MM.1S (cell line): Measurements from ENCODE around the gene RNFT2.

Experiments used
- DNase-seq: peaks from one replicate; pipeline ENCODE4 v3.0.0-alpha.2; 2015
- H2AFZ ChIP-seq: fragments of 300-600 bp; sonication (generic); 2 replicates; pipeline ENCODE4 v1.6.0; 2016; ENCODE audit warnings: antibody characterized with exemption, low read length
- H3F3A ChIP-seq: fragments of 300-600 bp; sonication (generic); 2 replicates; pipeline ENCODE4 v1.6.1; 2016; ENCODE audit warnings: mild to moderate bottlenecking, antibody characterized with exemption, low read length, moderate library complexity, mixed read lengths; ENCODE audit not compliant: insufficient read depth
- H3K27ac ChIP-seq: fragments of 300-600 bp; sonication (generic); 2 replicates; pipeline ENCODE4 v1.5.1; 2016; ENCODE audit warnings: mild to moderate bottlenecking, low read length
- H3K27me3 ChIP-seq: fragments of 300-600 bp; sonication (generic); replicated peaks from 2 replicates; pipeline ENCODE4 v1.6.0; 2016; ENCODE audit warnings: low read length; ENCODE audit not compliant: insufficient read depth
- H3K36me3 ChIP-seq: fragments of 300-600 bp; sonication (generic); replicated peaks from 2 replicates; pipeline ENCODE4 v1.6.1; 2016; ENCODE audit warnings: mild to moderate bottlenecking, low read length, mixed read lengths; ENCODE audit not compliant: insufficient read depth
- H3K4me1 ChIP-seq: fragments of 300-600 bp; sonication (generic); 2 replicates; pipeline ENCODE4 v1.6.1; 2016; ENCODE audit warnings: low read length, mixed read lengths
- H3K4me2 ChIP-seq: fragments of 300-600 bp; sonication (generic); 2 replicates; pipeline ENCODE4 v1.6.0; 2016; ENCODE audit warnings: low read depth, low read length
- H3K4me3 ChIP-seq: fragments of 300-600 bp; sonication (generic); 2 replicates; pipeline ENCODE4 v1.5.1; 2016; ENCODE audit warnings: low read length, mixed read lengths
- H3K79me2 ChIP-seq: fragments of 300-600 bp; sonication (generic); 2 replicates; pipeline ENCODE4 v1.6.1; 2016; ENCODE audit warnings: mixed run types, low read length, mixed read lengths
- H3K9ac ChIP-seq: fragments of 300-600 bp; sonication (generic); 2 replicates; pipeline ENCODE4 v1.6.1; 2016; ENCODE audit warnings: low read length, mixed read lengths
- H3K9me2 ChIP-seq: fragments of 300-600 bp; sonication (generic); replicated peaks from 2 replicates; pipeline ENCODE4 v1.6.1; 2016; ENCODE audit warnings: mild to moderate bottlenecking, low read length, mixed read lengths; ENCODE audit not compliant: insufficient read depth
- H3K9me3 ChIP-seq: fragments of 300-600 bp; sonication (generic); replicated peaks from 2 replicates; pipeline ENCODE4 v1.6.1; 2016; ENCODE audit warnings: mild to moderate bottlenecking, low read length, mixed read lengths; ENCODE audit not compliant: insufficient read depth
- H4K20me1 ChIP-seq: fragments of 300-600 bp; sonication (generic); 2 replicates; pipeline ENCODE4 v1.6.1; 2016; ENCODE audit warnings: mild to moderate bottlenecking, low read length, moderate library complexity, mixed read lengths; ENCODE audit not compliant: insufficient read depth
- EZH2 ChIP-seq: fragments of 300-600 bp; sonication (generic); optimal IDR thresholded peaks from 2 replicates; pipeline ENCODE3; 2017; ENCODE audit warnings: low read depth, mild to moderate bottlenecking, antibody characterized with exemption, low read length, mixed read lengths
- EZH2phosphoT487 ChIP-seq: fragments of 300-600 bp; sonication (generic); IDR thresholded peaks from 2 replicates; pipeline ENCODE4 v1.6.1; 2018; ENCODE audit warnings: antibody characterized with exemption, low read length
- TF ChIP-seq, protein P1 (sequence below): fragments of 300-600 bp; sonication (generic); IDR thresholded peaks from 2 replicates; pipeline ENCODE4 v1.5.1; 2016; ENCODE audit warnings: antibody characterized with exemption, low read length, mixed read lengths

Gene RNFT2

DNA sequence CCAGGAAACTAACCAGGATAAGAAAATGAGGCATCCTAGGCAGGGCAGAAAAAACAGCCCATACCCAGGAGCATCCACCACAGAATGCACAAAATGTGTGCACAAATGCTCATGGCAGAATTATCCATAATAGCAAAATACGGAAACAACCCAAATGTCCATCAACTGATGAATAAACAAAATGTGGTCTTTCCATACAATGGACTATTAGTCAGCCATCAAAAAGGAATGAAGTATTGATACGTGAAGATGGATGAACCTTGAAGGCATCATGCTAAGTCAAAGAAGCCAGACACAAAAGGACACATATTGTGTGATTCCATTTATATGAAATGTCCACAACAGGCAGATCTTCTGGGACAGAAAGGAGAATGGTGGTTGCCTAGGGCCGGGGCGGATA lies 124.1 kb downstream of the RNFT2 start:
- Histone ChIP-seq H3K9ac (no peak overlapping the region), H3K27me3 (no peaks in the 10 kb centered on the region), H3K36me3 (no peaks in the 10 kb centered on the region), H3K4me3 (no peak overlapping the region), H3K4me1 (peaks cover 9% of the 10 kb centered on the region), H4K20me1 (no peaks in the 10 kb centered on the region), H3K27ac (no peak overlapping the region), H3K4me2 (no peak overlapping the region), H3K9me3 (no peaks in the 10 kb centered on the region), H3F3A (no peaks in the 10 kb centered on the region), H2AFZ (no peak overlapping the region), H3K79me2 (no peaks in the 10 kb centered on the region), H3K9me2 (no peaks in the 10 kb centered on the region)
- DNase-seq: no peak
- no peak for TF ChIP-seq EZH2phosphoT487

DNA sequence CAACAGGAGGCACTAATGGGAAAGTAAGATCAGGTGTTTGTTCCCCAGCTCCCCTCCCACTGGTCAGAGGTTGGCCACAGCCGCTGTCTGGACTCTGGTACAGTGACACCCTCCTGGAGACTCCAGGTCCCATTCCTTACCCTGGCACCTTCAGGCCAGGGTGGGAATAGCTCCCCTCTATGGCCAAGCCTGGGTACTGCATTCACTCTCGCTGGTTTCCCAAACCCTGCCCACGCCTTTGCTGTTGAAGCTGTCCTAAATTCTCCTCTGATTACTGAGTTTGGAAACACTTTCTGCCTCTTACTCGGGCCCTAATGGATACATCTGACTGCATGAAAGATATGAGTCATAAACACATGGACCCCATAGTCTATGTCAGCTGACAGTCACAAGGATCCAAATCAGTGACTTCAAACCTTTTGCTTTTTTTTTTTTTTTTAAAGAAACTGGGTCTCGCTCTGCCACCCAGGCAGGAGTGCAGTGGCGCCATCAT lies 125.2 kb downstream of the RNFT2 start:
- no peaks in the 10 kb centered on the region for H3F3A ChIP-seq
- no peak overlapping the region for H3K4me3 ChIP-seq
- no peak overlapping the region for H3K4me2 ChIP-seq
- H3K9ac ChIP-seq: no peak overlapping the region
- TF ChIP-seq EZH2phosphoT487: no peak
- TF ChIP-seq, protein P1, sequence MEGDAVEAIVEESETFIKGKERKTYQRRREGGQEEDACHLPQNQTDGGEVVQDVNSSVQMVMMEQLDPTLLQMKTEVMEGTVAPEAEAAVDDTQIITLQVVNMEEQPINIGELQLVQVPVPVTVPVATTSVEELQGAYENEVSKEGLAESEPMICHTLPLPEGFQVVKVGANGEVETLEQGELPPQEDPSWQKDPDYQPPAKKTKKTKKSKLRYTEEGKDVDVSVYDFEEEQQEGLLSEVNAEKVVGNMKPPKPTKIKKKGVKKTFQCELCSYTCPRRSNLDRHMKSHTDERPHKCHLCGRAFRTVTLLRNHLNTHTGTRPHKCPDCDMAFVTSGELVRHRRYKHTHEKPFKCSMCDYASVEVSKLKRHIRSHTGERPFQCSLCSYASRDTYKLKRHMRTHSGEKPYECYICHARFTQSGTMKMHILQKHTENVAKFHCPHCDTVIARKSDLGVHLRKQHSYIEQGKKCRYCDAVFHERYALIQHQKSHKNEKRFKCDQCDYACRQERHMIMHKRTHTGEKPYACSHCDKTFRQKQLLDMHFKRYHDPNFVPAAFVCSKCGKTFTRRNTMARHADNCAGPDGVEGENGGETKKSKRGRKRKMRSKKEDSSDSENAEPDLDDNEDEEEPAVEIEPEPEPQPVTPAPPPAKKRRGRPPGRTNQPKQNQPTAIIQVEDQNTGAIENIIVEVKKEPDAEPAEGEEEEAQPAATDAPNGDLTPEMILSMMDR: peak; percentile 29
- no peaks in the 10 kb centered on the region for H3K36me3 ChIP-seq
- no peaks in the 10 kb centered on the region for H3K9me2 ChIP-seq
- no peaks in the 10 kb centered on the region for H3K27me3 ChIP-seq
- H3K27ac ChIP-seq: no peak overlapping the region
- H4K20me1 ChIP-seq: no peaks in the 10 kb centered on the region
- H3K4me1 ChIP-seq: peaks cover 9% of the 10 kb centered on the region
- no peak for DNase-seq
- no peaks in the 10 kb centered on the region for H3K79me2 ChIP-seq
- H2AFZ ChIP-seq: no peak overlapping the region
- no peaks in the 10 kb centered on the region for H3K9me3 ChIP-seq

DNA sequence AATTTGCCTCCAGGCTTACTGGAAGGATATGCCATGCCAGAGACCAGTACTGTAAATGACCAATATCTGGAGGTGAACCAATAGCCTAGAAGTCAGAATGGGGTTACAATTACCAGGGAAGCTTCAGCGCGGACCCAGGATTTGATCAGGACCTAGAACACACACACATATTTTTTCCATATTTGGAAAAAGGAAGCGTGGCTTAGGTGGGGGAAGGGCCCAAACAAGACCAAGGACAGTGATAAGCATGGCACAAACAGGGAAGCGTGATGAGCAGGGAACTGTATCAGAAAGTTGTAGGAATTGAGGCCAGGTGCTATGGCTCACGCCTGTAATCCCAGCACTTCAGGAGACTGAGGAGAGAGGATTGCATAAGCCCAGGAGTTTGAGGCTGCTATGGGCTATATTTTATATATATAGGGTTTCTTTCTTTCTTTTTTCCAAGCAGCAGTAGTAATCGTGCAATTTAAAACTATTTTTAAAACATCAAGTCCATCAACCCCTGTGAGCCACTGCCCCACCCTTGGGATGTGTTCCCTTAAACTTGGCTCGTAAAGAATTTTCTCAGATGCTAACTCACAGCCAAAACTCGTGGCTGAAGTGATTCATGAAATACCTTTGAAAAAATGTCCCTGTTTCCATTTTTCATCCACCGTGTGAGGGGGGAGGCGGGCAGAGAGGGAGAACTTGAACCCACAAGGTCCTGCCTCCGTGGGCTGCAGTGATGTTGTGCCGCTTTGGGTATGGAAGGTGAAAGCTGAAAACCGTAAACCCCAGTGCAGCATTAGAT lies 126.5 kb downstream of the RNFT2 start:
- H3K9me3 ChIP-seq: no peaks in the 10 kb centered on the region
- no peak overlapping the region for H3K4me2 ChIP-seq
- no peaks in the 10 kb centered on the region for H3K36me3 ChIP-seq
- no peak overlapping the region for H3K4me3 ChIP-seq
- no peaks in the 10 kb centered on the region for H4K20me1 ChIP-seq
- no peaks in the 10 kb centered on the region for H3F3A ChIP-seq
- TF ChIP-seq EZH2phosphoT487 (no peak), EZH2 (no peak)
- TF ChIP-seq, protein P1: no peak
- H3K27ac ChIP-seq: no peak overlapping the region
- H2AFZ ChIP-seq: no peak overlapping the region
- no peak overlapping the region for H3K9ac ChIP-seq
- no peaks in the 10 kb centered on the region for H3K27me3 ChIP-seq
- H3K79me2 ChIP-seq: no peaks in the 10 kb centered on the region
- H3K9me2 ChIP-seq: no peaks in the 10 kb centered on the region
- peaks cover 9% of the 10 kb centered on the region for H3K4me1 ChIP-seq
- DNase-seq: no peak

DNA sequence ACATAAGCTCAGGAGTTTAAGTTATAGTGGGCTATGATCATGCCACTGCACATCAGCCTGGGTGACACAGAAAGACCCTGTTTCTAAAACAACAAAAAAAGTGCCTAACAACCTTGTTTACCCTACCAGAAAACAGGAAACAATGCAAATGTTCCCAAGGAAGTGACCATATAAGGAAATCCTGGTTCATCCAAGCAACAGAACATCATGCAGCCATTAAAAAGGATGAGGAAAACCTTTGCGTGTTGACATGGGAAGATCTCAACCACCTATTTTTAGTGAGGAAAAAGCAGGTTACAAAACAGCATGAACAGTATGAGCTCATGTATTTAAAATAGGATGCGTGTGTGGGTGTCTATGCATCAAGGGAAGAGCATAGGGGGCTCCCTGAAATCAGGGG lies 129.4 kb downstream of the RNFT2 start:
- no peaks in the 10 kb centered on the region for H3K9me2 ChIP-seq
- H3K79me2 ChIP-seq: no peaks in the 10 kb centered on the region
- no peaks in the 10 kb centered on the region for H3K27me3 ChIP-seq
- no peak overlapping the region for H3K4me2 ChIP-seq
- no peak overlapping the region for H3K27ac ChIP-seq
- no peaks in the 10 kb centered on the region for H3K9me3 ChIP-seq
- no peak for DNase-seq
- no peaks in the 10 kb centered on the region for H3K36me3 ChIP-seq
- H3K4me3 ChIP-seq: no peak overlapping the region
- no peaks in the 10 kb centered on the region for H4K20me1 ChIP-seq
- no peak for TF ChIP-seq EZH2
- TF ChIP-seq, protein P1: no peak
- no peak for TF ChIP-seq EZH2phosphoT487
- H2AFZ ChIP-seq: no peak overlapping the region
- no peaks in the 10 kb centered on the region for H3F3A ChIP-seq
- no peak overlapping the region for H3K9ac ChIP-seq
- no peaks in the 10 kb centered on the region for H3K4me1 ChIP-seq
